Activated naive CD4-positive, alpha-beta T cell treated with anti-CD3 and anti-CD28 coated beads, Interleukin-2, amount 10 ng/mL, durations not matched to agents 7 days and 5 days (primary cell): Measurements from ENCODE around the gene DEDD2.

Experiments
- CTCF ChIA-PET: fragments of 350-600 bp; sonication (Branson Sonifier 250); formaldehyde crosslinking; loops from one replicate; lab custom pipeline; 2021; ENCODE audit warnings: antibody characterized with exemption; lab: Charles Lee
- DNase-seq: peaks from one replicate; pipeline ENCODE4 v3.0.0-alpha.2; 2020
- H3K27ac Mint-ChIP-seq: one replicate; pipeline ENCODE4 v1.8.0; 2021; ENCODE audit warnings: mild to moderate bottlenecking, moderate library complexity, mixed read lengths
- H3K27me3 Mint-ChIP-seq: one replicate; pipeline ENCODE4 v1.8.0; 2021; ENCODE audit warnings: mild to moderate bottlenecking, mixed read lengths
- H3K36me3 Mint-ChIP-seq: one replicate; pipeline ENCODE4 v1.8.0; 2021; ENCODE audit warnings: mixed read lengths
- H3K4me1 Mint-ChIP-seq: one replicate; pipeline ENCODE4 v1.8.0; 2021; ENCODE audit warnings: mixed read lengths
- H3K4me3 Mint-ChIP-seq: one replicate; pipeline ENCODE4 v1.8.0; 2021; ENCODE audit warnings: mild to moderate bottlenecking, moderate library complexity, mixed read lengths
- H3K9me3 Mint-ChIP-seq: one replicate; pipeline ENCODE4 v1.8.0; 2021; ENCODE audit warnings: mixed read lengths

Gene DEDD2

DNA sequence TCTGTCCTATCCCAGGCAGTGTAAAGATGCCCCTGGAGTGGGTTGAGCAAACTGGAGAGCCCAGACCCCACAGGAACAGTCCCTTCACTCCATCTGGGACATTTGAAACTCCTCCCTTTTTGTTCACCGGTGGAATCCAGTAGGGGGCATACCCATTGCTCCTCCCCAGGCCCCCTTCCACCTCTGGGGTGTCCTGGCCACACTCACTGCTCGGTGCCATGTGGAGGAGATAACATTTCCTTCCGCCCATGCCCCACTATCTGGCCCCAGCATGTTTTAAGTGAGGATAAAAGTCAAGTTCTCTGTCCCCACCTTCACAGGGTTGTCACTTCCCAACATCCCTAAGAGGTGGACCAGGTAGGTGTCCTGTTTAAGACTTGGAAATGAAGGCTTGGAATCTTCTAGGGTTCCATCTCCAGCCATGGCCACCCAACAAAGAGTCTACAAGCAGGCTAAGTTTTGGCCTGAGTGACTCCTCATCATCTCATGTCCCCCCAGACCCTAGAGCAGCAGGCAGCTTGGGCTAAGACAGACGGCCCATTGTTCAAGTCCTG is 11.9 kb upstream of the DEDD2 start:
- Mint-ChIP-seq H3K4me1 (peaks cover 15% of the 10 kb centered on the region), H3K27ac (peak overlapping the region; percentile 38), H3K9me3 (no peaks in the 10 kb centered on the region), H3K27me3 (no peaks in the 10 kb centered on the region), H3K36me3 (peaks cover 70% of the 10 kb centered on the region), H3K4me3 (no peak overlapping the region)
- no peak for DNase-seq
- CTCF ChIA-PET, result interaction anchor here (0.9 to 1.8 kb wide), 2 partner anchors 31 to 50 kb away, joined by 3 to 7 read pairs; no protein-coding TSS in a partner anchor

DNA sequence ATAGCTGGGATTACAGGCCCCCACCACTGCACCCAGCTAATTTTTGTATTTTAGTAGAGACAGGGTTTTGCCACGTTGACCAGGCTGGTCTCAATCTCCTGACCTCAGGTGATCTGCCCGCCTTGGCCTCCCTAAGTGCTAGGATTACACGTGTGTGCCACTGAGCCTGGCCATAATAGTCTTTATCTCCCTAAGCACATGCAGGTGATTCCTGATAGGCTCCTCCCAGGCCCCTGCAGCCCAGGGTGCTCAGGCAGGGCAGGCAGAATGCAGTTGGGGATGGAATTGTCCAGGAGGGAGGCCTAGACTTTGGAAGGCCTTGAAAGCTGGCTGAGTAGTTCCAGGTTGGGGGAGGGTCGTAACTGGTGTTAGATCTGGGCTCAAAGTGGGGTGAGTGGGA is 11.2 kb upstream of the DEDD2 start:
- CTCF ChIA-PET, result no interaction called here
- DNase-seq, result no peak
- Mint-ChIP-seq H3K9me3 (no peaks in the 10 kb centered on the region), H3K4me1 (peaks cover 17% of the 10 kb centered on the region), H3K27ac (no peak overlapping the region), H3K36me3 (peaks cover 66% of the 10 kb centered on the region), H3K4me3 (no peak overlapping the region), H3K27me3 (no peaks in the 10 kb centered on the region)

DNA sequence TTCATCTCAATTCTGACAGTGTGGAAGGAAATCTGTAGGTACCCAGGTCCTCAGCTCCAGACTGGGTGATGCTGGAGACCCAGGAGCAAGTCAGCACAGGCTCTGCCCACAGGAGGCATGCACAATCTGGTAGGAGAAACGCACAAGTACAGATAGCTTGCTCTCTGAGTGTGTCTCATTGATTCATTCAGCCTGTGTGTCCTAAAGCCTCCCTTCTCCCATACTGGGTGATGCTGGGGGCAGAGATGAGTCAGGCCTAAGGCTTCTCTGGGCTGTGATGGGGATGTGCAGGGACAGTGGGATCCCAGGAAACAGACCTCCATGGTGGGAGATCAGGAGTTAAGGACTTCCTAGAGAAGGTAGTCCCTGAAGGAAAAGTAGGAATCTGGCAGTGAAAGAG is 9.4 kb upstream of the DEDD2 start:
- CTCF ChIA-PET, result interaction anchor here (1.0 to 1.3 kb wide), 2 partner anchors 24 to 52 kb away, joined by 3 to 4 read pairs; no protein-coding TSS in a partner anchor
- H3K9me3 Mint-ChIP-seq, result no peaks in the 10 kb centered on the region
- DNase-seq, result no peak
- peaks cover 24% of the 10 kb centered on the region for H3K4me1 Mint-ChIP-seq
- H3K36me3 Mint-ChIP-seq, result peaks cover 60% of the 10 kb centered on the region
- H3K27me3 Mint-ChIP-seq, result no peaks in the 10 kb centered on the region
- no peak overlapping the region for H3K27ac Mint-ChIP-seq
- H3K4me3 Mint-ChIP-seq, result no peak overlapping the region

DNA sequence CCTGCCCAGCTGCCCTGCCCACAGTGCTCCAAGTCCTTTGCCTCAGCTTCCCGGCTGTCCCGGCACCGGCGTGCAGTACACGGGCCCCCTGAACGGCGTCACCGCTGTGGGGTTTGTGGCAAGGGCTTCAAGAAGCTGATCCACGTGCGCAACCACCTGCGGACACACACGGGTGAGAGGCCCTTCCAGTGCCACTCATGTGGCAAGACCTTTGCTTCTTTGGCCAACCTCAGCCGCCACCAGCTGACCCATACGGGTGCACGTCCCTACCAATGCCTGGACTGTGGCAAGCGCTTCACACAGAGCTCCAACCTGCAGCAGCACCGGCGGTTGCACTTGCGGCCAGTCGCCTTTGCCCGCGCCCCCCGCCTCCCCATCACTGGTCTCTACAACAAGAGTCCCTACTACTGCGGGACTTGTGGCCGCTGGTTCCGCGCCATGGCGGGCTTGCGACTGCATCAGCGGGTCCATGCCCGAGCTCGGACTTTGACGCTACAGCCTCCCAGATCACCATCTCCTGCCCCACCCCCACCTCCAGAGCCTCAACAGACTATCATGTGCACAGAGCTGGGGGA is 8.3 kb upstream of the DEDD2 start:
- CTCF ChIA-PET, result interaction anchor here (1.0 kb wide), 1 partner anchor 25 kb away, joined by 4 read pairs; no protein-coding TSS in a partner anchor
- no peaks in the 10 kb centered on the region for H3K9me3 Mint-ChIP-seq
- no peaks in the 10 kb centered on the region for H3K27me3 Mint-ChIP-seq
- no peak overlapping the region for H3K4me3 Mint-ChIP-seq
- H3K4me1 Mint-ChIP-seq, result peaks cover 27% of the 10 kb centered on the region
- no peak for DNase-seq
- H3K36me3 Mint-ChIP-seq, result peaks cover 49% of the 10 kb centered on the region
- H3K27ac Mint-ChIP-seq, result no peak overlapping the region

DNA sequence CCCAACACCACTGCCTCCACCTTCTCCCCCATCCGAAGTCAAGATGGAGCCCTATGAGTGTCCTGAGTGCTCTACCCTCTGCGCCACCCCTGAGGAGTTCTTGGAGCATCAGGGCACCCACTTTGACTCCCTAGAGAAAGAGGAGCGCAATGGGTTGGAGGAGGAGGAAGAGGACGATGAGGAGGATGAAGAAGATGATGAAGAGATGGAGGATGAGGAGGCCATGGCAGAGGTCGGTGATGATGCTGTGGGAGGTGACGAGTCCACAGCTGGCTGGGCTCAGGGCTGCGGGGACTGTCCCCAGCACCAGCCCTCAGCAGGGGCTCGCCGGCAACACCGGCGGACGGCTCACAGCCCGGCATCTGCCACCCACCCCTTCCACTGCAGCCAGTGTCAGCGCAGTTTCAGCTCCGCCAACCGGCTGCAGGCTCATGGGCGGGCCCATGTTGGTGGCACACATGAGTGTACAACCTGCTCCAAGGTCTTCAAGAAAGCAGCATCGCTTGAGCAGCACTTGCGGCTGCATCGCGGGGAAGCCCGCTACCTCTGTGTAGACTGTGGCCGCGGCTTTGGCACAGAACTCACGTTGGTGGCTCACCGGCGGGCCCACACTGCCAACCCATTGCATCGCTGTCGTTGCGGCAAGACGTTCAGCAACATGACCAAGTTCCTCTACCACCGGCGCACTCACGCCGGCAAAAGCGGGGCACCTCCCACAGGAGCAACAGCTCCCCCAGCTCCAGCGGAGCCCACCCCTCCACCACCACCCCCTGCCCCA is 7.7 kb upstream of the DEDD2 start:
- Mint-ChIP-seq H3K9me3 (no peaks in the 10 kb centered on the region), H3K36me3 (peaks cover 49% of the 10 kb centered on the region), H3K4me3 (no peak overlapping the region), H3K27ac (peak overlapping the region; percentile 6), H3K27me3 (no peaks in the 10 kb centered on the region), H3K4me1 (peaks cover 33% of the 10 kb centered on the region)
- CTCF ChIA-PET, result no interaction called here
- DNase-seq, result no peak

DNA sequence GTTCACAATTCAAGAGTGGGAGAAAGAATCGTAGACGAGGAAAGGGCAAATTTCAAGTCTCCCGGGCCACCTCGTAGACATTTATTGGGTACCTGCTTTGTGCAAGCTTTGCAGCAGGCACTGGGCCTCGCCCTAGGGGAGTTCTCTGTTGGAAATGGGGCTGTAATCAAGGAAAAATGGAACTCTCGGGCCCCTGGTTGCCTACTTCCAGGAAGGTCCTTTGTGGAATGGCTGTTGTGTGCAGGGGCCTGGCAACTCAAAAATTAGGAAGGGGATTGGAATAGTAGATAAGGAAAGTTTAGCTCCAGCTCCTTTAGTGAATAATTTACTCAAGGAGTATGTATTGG is 3.2 kb upstream of the DEDD2 start:
- Mint-ChIP-seq H3K4me3 (peak overlapping the region; percentile 89), H3K36me3 (peaks cover 26% of the 10 kb centered on the region)

DNA sequence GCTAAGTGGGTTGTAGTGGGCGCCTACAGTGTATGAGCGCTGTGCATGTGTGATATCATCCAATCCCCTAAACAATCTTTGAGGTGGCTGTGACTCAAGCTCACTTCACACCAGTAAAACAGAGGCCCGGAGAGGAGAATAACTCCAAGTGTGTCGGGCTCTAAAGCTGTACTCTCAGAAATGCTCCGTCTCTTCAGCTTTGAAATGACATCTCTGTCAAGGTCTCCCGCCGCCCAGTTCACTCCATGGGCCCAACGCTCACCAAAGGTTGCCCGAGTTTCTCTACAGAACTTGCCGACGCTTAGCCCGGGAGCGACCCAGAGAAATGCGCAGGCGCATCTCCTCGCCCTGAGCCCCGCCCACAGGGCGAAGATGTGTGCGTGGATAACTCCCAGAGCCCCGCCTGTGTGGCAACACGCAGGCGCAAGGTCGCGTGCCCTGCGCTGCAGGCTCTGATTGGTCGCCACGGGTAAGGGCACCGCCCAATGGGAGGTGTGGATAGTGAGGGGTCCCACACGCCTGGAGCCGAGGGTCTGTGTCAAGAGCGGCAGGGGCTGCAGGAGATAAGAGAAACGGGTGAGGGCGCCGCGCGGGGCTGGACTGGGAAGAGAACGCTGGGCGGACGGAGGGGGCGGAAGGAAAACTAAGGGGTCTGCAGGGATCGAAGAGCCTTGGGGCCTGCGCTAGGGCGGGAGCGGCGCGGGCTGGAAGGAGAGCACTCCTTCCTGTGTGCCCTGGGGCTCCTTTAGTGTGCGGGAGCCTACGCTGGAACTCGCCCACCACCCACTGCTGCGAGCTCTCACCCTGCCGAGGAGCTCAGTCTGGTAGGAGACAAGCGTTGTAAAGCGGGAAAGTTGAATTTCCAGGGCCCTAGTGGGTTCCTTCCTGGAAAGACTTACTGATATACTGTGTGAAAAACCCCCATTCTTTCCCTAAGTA is 2.6 kb upstream of the DEDD2 start, which contains the start of gene ZNF526:
Gene ZNF526, plus strand, starts transcription at position 501 of the 939 bp plus-strand sequence. CDS start 4,092 bp downstream, outside the sequence.
- H3K36me3 Mint-ChIP-seq, result peaks cover 32% of the 10 kb centered on the region
- peak; percentile 98 for DNase-seq
- no peaks in the 10 kb centered on the region for H3K9me3 Mint-ChIP-seq
- H3K27ac Mint-ChIP-seq, result peak within 1 kb of the TSS; percentile 86
- peaks cover 60% of the 10 kb centered on the region for H3K4me1 Mint-ChIP-seq
- peak within 1 kb of the TSS; percentile 89 for H3K4me3 Mint-ChIP-seq
- no peaks in the 10 kb centered on the region for H3K27me3 Mint-ChIP-seq
- CTCF ChIA-PET, result interaction anchor here (0.9 to 1.6 kb wide), 3 partner anchors 22 to 35 kb away, joined by 3 to 4 read pairs (median 3); no protein-coding TSS in a partner anchor

More for the DNA sequence above, 3.2 kb upstream of the DEDD2 start:
- no peak for DNase-seq
- Mint-ChIP-seq H3K9me3 (no peaks in the 10 kb centered on the region), H3K4me1 (peaks cover 53% of the 10 kb centered on the region), H3K27ac (peak overlapping the region; percentile 86), H3K27me3 (no peaks in the 10 kb centered on the region)
- CTCF ChIA-PET, result interaction anchor here (1.6 kb wide), 1 partner anchor 36 kb away, joined by 3 read pairs; no protein-coding TSS in a partner anchor

DNA sequence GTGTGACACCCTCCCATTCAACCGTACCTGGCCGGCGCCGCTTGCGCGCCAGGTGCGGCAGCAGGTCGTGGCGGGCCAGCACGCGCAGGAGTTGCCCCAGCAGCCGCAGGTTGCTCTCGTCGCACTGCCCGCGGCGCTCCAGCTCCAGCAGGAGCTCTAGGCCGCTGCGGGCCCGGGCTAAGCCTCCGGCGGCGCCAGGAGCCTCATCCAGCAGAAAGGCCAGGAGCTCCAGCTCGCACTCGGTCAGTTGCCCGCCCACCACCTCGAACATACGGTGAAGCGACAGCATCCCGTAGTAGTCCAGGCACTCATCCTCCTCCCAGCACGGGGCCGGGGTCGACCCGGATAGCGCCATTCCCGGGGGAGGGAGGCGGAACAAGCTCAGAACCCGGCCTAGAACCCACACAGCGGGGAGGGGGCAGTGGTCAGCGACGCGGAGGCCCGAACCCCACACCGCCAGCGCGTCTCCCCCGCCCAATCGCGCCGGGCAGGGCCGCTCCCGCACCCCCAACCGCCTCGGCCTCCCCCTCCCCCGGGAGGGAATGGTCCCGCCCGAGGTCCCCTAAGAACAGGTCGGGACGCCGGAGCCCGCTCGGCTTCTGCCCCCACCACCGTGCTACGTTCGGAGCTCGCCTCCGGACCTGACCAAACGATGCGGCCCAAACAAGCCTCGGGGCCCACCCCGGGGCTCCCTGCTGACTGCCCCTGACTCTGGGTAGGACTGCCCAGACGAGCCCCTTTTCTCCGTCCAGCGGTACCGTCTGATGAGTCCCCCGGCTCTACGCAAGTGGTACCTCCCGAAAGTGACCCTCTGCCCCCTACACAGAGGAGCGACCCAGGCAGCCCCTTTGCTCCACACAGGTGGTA is 591 bp downstream of the DEDD2 start:
- Mint-ChIP-seq H3K4me3 (peak overlapping the region; percentile 91), H3K27me3 (no peaks in the 10 kb centered on the region), H3K4me1 (peaks cover 76% of the 10 kb centered on the region), H3K27ac (peak overlapping the region; percentile 86), H3K9me3 (no peaks in the 10 kb centered on the region), H3K36me3 (peaks cover 43% of the 10 kb centered on the region)
- DNase-seq, result peak; percentile 50
- CTCF ChIA-PET, result interaction anchor here (0.7 to 2.0 kb wide), 5 partner anchors 14 to 69 kb away, joined by 3 to 6 read pairs (median 5); no protein-coding TSS in a partner anchor

DNA sequence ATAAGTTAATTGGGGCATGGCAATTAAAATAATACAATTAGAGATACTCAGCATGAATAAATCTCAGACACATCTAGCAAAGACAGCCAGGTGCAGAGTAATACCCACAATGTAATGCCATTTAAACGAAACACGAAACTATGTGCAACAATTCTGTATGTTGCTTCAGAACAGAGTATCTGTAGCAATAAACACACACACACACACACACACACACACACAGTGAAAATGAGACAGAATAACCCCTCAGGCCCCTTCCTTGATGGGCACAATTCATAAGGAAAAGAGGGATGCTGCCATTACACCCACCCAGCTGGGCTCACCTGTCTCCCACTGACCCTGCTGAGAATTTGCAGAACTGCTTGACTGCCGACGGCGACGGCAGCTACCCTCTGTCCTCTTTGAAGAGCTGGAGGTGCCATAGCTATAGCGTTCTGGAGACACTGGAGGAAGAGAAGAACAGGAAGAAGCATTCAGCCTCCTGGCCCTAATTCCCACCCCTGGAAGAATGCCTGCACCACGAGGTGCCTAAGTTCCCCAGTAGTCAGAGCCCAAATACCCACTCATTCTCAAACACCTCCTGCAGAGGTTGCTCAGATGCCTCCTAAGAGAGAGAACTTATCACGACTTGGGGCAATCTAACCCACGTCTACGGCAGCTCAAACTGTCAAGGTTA is 2.5 kb downstream of the DEDD2 start:
- H3K9me3 Mint-ChIP-seq, result no peaks in the 10 kb centered on the region
- peak overlapping the region; percentile 72 for H3K27ac Mint-ChIP-seq
- H3K4me3 Mint-ChIP-seq, result peak overlapping the region; percentile 91
- no peak for DNase-seq
- H3K27me3 Mint-ChIP-seq, result no peaks in the 10 kb centered on the region
- CTCF ChIA-PET, result interaction anchor here (1.1 to 2.0 kb wide), 5 partner anchors 8 to 65 kb away, joined by 3 to 9 read pairs (median 6); no protein-coding TSS in a partner anchor
- H3K4me1 Mint-ChIP-seq, result peaks cover 72% of the 10 kb centered on the region
- peaks cover 46% of the 10 kb centered on the region for H3K36me3 Mint-ChIP-seq

DNA sequence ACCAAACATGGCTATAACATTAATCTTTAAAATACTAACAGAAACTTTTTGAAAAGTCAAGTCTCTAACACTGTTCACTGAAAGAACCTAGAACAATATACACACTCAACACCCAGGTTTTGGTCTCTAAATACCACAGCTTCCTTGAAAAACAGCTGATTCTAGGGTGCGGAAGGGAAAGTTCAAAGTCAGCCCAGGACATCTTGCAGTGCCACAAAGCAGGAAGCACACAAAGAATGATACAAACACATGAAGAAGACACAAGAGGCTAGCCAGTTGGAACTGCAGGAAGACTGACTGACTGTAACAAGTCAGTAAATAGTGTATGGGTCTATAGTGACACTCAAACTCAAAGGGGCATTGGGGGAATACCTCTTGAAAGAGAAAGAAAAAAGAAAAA is 4.6 kb downstream of the DEDD2 start:
- Mint-ChIP-seq H3K9me3 (no peaks in the 10 kb centered on the region), H3K4me3 (peak overlapping the region; percentile 14), H3K27ac (peak overlapping the region; percentile 77), H3K4me1 (peaks cover 71% of the 10 kb centered on the region), H3K27me3 (no peaks in the 10 kb centered on the region), H3K36me3 (peaks cover 65% of the 10 kb centered on the region)
- DNase-seq, result no peak
- CTCF ChIA-PET, result no interaction called here

DNA sequence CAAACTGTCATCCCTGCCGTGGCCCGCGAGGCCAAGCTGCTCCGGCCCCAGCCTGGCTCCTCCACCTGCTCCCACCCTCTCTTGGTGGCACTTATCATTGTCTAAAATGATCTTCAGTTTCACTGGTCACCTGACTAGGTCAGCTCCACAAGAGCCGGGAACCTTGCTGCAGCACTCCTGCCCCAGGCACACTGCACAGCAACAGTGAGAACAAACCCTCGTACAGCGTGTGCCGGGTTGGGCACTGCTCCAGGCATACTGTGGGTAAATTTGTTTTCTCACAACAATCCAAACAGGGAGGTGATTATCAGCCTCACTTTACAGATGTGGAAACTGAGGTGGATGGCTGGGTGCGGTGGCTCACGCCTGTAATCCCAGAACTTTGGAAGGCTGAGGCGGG is 8.9 kb downstream of the DEDD2 start:
- peaks cover 70% of the 10 kb centered on the region for H3K36me3 Mint-ChIP-seq
- H3K4me3 Mint-ChIP-seq, result no peak overlapping the region
- no peak for DNase-seq
- peaks cover 68% of the 10 kb centered on the region for H3K4me1 Mint-ChIP-seq
- CTCF ChIA-PET, result no interaction called here
- no peak overlapping the region for H3K27ac Mint-ChIP-seq
- no peaks in the 10 kb centered on the region for H3K9me3 Mint-ChIP-seq
- no peaks in the 10 kb centered on the region for H3K27me3 Mint-ChIP-seq

DNA sequence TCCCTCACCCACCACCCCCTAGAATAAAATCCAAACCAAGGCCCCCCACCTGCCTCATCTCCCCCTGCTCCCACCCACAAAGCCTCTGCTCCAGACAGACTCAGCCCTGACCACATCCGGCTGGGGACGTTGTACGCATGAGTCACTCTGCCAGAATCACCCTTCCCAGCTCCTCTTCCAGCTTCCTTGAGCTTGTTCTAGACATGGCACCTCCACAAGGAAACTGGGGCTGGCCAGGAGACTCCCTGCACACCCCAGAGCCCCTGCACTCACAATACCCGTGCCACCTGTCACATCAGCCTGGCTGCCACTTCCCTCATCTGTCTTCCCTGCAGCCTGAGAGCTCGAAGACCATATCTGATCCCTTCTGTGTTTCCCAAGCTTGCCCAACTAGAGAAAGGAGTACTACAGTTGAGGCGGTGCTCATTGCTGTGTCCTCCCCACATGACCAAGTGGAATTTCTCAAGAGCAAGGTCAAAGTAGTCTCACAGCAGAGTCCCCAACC is 9.7 kb downstream of the DEDD2 start:
- Mint-ChIP-seq H3K4me3 (no peak overlapping the region), H3K4me1 (peaks cover 68% of the 10 kb centered on the region), H3K27me3 (no peaks in the 10 kb centered on the region), H3K27ac (peak overlapping the region; percentile 54), H3K9me3 (no peaks in the 10 kb centered on the region), H3K36me3 (peaks cover 70% of the 10 kb centered on the region)
- CTCF ChIA-PET, result interaction anchor here (1.5 kb wide), 1 partner anchor 8 kb away, joined by 5 read pairs; no protein-coding TSS in a partner anchor
- no peak for DNase-seq
